Keratinocyte (primary cell): ENCODE results near the gene POU5F2. TPM values are rescaled to one million over a fixed set of nuclear protein-coding genes. Genes with fewer than 3 reads are reported as not detected.

Experiments
- DNase-seq: peaks from one replicate; pipeline ENCODE4 v3.0.0-alpha.2; 2011; ENCODE audit warnings: low read depth, missing footprints, low spot score
- FAIRE-seq: peaks from 2 replicates; lab custom pipeline; 2011; peaks lifted over from hg19 to GRCh38; lab: Jason Lieb, UNC
- H2AFZ ChIP-seq: 2 replicates; pipeline ENCODE4 v1.6.0; 2012; ENCODE audit warnings: low read length, control low read depth, inconsistent platforms; ENCODE audit not compliant: control insufficient read depth
- H3K27ac ChIP-seq: 2 replicates; pipeline ENCODE4 v1.5.1; 2011; ENCODE audit warnings: low read length; ENCODE audit not compliant: control insufficient read depth, insufficient read depth
- H3K27me3 ChIP-seq: 3 replicates; pipeline ENCODE4 v1.6.0; 2011; ENCODE audit warnings: low read length; ENCODE audit not compliant: control insufficient read depth, insufficient read depth; ENCODE audit errors: extremely low read depth
- H3K36me3 ChIP-seq, 2 experiments: 2 replicates in 1 of 2; 3 replicates in 1 of 2; pipeline ENCODE4 v1.5.1; 2011; ENCODE audit warnings: low read length in 2 of 2, mild to moderate bottlenecking in 1 of 2; ENCODE audit not compliant: control insufficient read depth in 2 of 2, insufficient read depth in 2 of 2; ENCODE audit errors: extremely low read depth in 1 of 2
- H3K4me1 ChIP-seq: 3 replicates; pipeline ENCODE4 v1.5.1; 2011; ENCODE audit warnings: low read length; ENCODE audit not compliant: control insufficient read depth, insufficient read depth; ENCODE audit errors: extremely low read depth
- H3K4me2 ChIP-seq: 3 replicates; pipeline ENCODE4 v1.6.0; 2011; ENCODE audit warnings: low read depth, low read length; ENCODE audit not compliant: control insufficient read depth, insufficient read depth; ENCODE audit errors: extremely low read depth
- H3K4me3 ChIP-seq, 3 experiments: fragments of 200-600 bp in 1 of 3; sonication (generic) in 1 of 3; 2 replicates in 2 of 3; 3 replicates in 1 of 3; pipeline ENCODE4 v1.5.1; 2011 to 2016; ENCODE audit warnings: low read length in 3 of 3, mild to moderate bottlenecking in 3 of 3, control low read depth in 2 of 3, inconsistent platforms in 1 of 3, low read depth in 1 of 3, mixed read lengths in 1 of 3, mixed run types in 1 of 3, moderate library complexity in 1 of 3; ENCODE audit not compliant: control insufficient read depth in 2 of 3, insufficient read depth in 2 of 3; ENCODE audit errors: extremely low read depth in 1 of 3
- H3K79me2 ChIP-seq: 2 replicates; pipeline ENCODE4 v1.6.0; 2012; ENCODE audit warnings: low read length; ENCODE audit not compliant: control insufficient read depth, insufficient read depth
- H3K9ac ChIP-seq: 3 replicates; pipeline ENCODE4 v1.6.0; 2011; ENCODE audit warnings: low read length; ENCODE audit not compliant: control insufficient read depth, insufficient read depth; ENCODE audit errors: extremely low read depth
- H3K9me1 ChIP-seq: 3 replicates; pipeline ENCODE4 v1.6.0; 2011; ENCODE audit warnings: low read length; ENCODE audit not compliant: control insufficient read depth, insufficient read depth; ENCODE audit errors: extremely low read depth
- H3K9me3 ChIP-seq: 2 replicates; pipeline ENCODE4 v1.5.1; 2012; ENCODE audit warnings: low read depth, low read length; ENCODE audit not compliant: control insufficient read depth
- H4K20me1 ChIP-seq: 3 replicates; pipeline ENCODE4 v1.6.0; 2011; ENCODE audit warnings: low read length; ENCODE audit not compliant: control insufficient read depth, insufficient read depth; ENCODE audit errors: extremely low read depth
- EZH2 ChIP-seq: IDR thresholded peaks from one replicate; pipeline ENCODE4 v1.6.1; 2012; ENCODE audit warnings: inconsistent platforms, mild to moderate bottlenecking, low read length, moderate library complexity
- dilution Hi-C: fragments of 300-500 bp; cut with MboI; formaldehyde crosslinking; loops from one replicate; pipeline ENCODE4 v1.7.0; 2020; ENCODE audit warnings: low sequenced_read_pairs; ENCODE audit not compliant: extremely low pct_ligation_motif_present
- polyA plus RNA-seq, 5 experiments: library from polyadenylated mRNA; depleted of rRNA in 3 of 5; stranded (reverse) in 3 of 5; stranded (forward) in 1 of 5; unstranded in 1 of 5; fragments of >200 nt; gene quantifications; 1 replicate in 1 of 5; 2 replicates in 3 of 5; 3 replicates in 1 of 5; pipeline versions ENCODE4 v1.2.1 to v1.2.3, GENCODE V29; 2011 to 2012; ENCODE audit warnings: missing spikeins in 2 of 5, low read depth in 1 of 5, low replicate concordance in 1 of 5
- TF ChIP-seq, protein P1 (sequence below), 3 experiments: IDR thresholded peaks in 1 of 3; conservative IDR thresholded peaks in 1 of 3; optimal IDR thresholded peaks in 1 of 3; 2 replicates in 2 of 3; 3 replicates in 1 of 3; pipeline versions ENCODE3 to v1.5.1; 2011; ENCODE audit warnings: low read length in 3 of 3, mild to moderate bottlenecking in 3 of 3, moderate library complexity in 2 of 3, control low read depth in 1 of 3, inconsistent platforms in 1 of 3; ENCODE audit not compliant: insufficient read depth in 2 of 3; ENCODE audit errors: extremely low read depth in 1 of 3

POU5F2 gene
- polyA plus RNA-seq, 1 donor (not counting 4 experiments of a cell fraction or from before 2014, with no cell fraction given), result 0.09 TPM

DNA sequence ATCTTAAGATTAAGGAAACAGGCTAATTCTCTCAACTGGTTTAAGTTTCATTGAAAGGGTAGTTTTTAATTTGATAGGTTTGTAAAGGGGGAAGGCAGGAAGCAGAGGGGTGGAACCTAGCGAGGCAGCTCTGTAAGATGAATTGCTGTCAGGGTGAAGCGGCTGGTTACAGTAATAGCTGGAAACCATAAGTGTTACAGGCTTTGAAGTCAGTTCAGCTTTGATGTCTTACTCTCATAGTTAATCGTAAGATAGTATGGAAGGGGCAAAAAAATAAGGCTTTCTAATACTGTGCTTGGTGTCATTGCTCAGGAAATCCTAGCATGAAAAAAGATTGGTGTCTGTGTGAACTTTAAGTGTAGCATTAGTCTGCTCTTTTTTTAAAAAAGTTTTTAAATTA is 20.3 kb downstream of the POU5F2 start:
- H3K9ac ChIP-seq, result no peak overlapping the region
- H4K20me1 ChIP-seq, result no peaks in the 10 kb centered on the region
- H3K4me2 ChIP-seq, result no peak overlapping the region
- TF ChIP-seq, protein P1, sequence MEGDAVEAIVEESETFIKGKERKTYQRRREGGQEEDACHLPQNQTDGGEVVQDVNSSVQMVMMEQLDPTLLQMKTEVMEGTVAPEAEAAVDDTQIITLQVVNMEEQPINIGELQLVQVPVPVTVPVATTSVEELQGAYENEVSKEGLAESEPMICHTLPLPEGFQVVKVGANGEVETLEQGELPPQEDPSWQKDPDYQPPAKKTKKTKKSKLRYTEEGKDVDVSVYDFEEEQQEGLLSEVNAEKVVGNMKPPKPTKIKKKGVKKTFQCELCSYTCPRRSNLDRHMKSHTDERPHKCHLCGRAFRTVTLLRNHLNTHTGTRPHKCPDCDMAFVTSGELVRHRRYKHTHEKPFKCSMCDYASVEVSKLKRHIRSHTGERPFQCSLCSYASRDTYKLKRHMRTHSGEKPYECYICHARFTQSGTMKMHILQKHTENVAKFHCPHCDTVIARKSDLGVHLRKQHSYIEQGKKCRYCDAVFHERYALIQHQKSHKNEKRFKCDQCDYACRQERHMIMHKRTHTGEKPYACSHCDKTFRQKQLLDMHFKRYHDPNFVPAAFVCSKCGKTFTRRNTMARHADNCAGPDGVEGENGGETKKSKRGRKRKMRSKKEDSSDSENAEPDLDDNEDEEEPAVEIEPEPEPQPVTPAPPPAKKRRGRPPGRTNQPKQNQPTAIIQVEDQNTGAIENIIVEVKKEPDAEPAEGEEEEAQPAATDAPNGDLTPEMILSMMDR (optimal IDR thresholded peaks at IDR 0.05 in 1 of 3, IDR thresholded peaks at IDR 0.05 in 1 of 3, conservative IDR thresholded peaks at IDR 0.05 in 1 of 3; ENCODE audit: extremely low read depth in 1 of 3, insufficient read depth in 2 of 3, low read length in 3 of 3), result no peak
- no peak for TF ChIP-seq EZH2
- no peak for DNase-seq
- H3K79me2 ChIP-seq, result no peaks in the 10 kb centered on the region
- no peak overlapping the region for H2AFZ ChIP-seq
- no peak overlapping the region for H3K4me3 ChIP-seq
- H3K27me3 ChIP-seq, result no peaks in the 10 kb centered on the region
- H3K36me3 ChIP-seq, result no peaks in the 10 kb centered on the region
- H3K9me1 ChIP-seq, result no peaks in the 10 kb centered on the region
- FAIRE-seq, result no peak
- H3K4me1 ChIP-seq, result no peaks in the 10 kb centered on the region
- no peaks in the 10 kb centered on the region for H3K9me3 ChIP-seq
- dilution Hi-C loops, result no loop called here
- no peak overlapping the region for H3K27ac ChIP-seq

DNA sequence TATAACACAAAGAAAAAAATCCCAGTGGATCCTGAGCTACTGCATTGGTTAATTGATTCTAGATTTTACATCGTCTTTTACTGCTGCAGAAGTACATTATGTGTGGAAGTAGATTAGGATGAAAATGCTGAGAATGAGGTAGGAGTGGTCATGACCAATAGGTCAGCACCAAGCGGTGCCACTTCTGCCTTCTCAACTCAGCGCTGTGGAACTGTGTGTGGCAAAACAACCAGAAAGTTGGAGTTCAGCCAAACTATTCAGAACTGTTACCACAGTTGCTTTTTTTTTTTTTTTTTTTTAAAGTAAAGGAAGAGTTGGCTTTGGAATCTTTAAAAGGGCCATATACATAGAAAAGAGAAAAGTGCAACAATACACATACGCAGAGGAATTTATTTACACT is 24.2 kb downstream of the POU5F2 start:
- Histone ChIP-seq H3K27ac (no peak overlapping the region), H3K27me3 (no peaks in the 10 kb centered on the region), H4K20me1 (no peaks in the 10 kb centered on the region), H3K9me1 (no peaks in the 10 kb centered on the region), H3K36me3 (no peaks in the 10 kb centered on the region), H3K9ac (no peak overlapping the region), H2AFZ (no peak overlapping the region), H3K79me2 (no peaks in the 10 kb centered on the region), H3K4me3 (no peak overlapping the region), H3K9me3 (no peaks in the 10 kb centered on the region), H3K4me2 (no peak overlapping the region), H3K4me1 (no peaks in the 10 kb centered on the region)
- FAIRE-seq (no peak), DNase-seq (no peak)
- dilution Hi-C loops, result no loop called here
- no peak for TF ChIP-seq EZH2
- TF ChIP-seq, protein P1 (optimal IDR thresholded peaks at IDR 0.05 in 1 of 3, IDR thresholded peaks at IDR 0.05 in 1 of 3, conservative IDR thresholded peaks at IDR 0.05 in 1 of 3; ENCODE audit: extremely low read depth in 1 of 3, insufficient read depth in 2 of 3, low read length in 3 of 3), result no peak
